ENCODE data around the gene OR5K4.

OR5K4 gene

GRCh38 chr3:98331329-98331728, 22.3 kb upstream of the OR5K4 start:
- no peak for DNase-seq (ENCODE audit: insufficient read length, low spot score)
- peak; percentile 50 for FAIRE-seq
- TF ChIP-seq TAF1 (IDR thresholded peaks at IDR 0.05; ENCODE audit: low read depth, low read length) (no peak), SPI1 (IDR thresholded peaks at IDR 0.05; ENCODE audit: low read depth, low read length) (no peak), POLR2AphosphoS5 (IDR thresholded peaks at IDR 0.05; ENCODE audit: low read depth, low read length) (no peak), POLR2A (IDR thresholded peaks at IDR 0.05; ENCODE audit: low read depth, low read length) (no peak), PAX5 (IDR thresholded peaks at IDR 0.05; ENCODE audit: insufficient read depth, low read length, severe bottlenecking) (no peak), POU2F2 (IDR thresholded peaks at IDR 0.05; ENCODE audit: low read depth, low read length) (no peak)

GRCh38 chr3:98333989-98334606, 19.6 kb upstream of the OR5K4 start:
- no peak for DNase-seq (ENCODE audit: insufficient read length, low spot score)
- no peak for FAIRE-seq
- TF ChIP-seq POLR2A (IDR thresholded peaks at IDR 0.05; ENCODE audit: low read depth, low read length) = no peak

- TF ChIP-seq POLR2A (IDR thresholded peaks at IDR 0.05; ENCODE audit: low read depth, low read length) = no peak
- TF ChIP-seq POU2F2 (IDR thresholded peaks at IDR 0.05; ENCODE audit: low read depth, low read length) = no peak
- TF ChIP-seq TAF1 (IDR thresholded peaks at IDR 0.05; ENCODE audit: low read depth, low read length) = no peak
- no peak for TF ChIP-seq SPI1 (IDR thresholded peaks at IDR 0.05; ENCODE audit: low read depth, low read length)
- TF ChIP-seq PAX5 (IDR thresholded peaks at IDR 0.05; ENCODE audit: insufficient read depth, low read length, severe bottlenecking) = no peak
- no peak for TF ChIP-seq POLR2AphosphoS5 (IDR thresholded peaks at IDR 0.05; ENCODE audit: low read depth, low read length)
- DNase-seq (ENCODE audit: insufficient read length, low spot score) (no peak), FAIRE-seq (no peak)
These were observed 14.6 kb upstream of the OR5K4 start for GRCh38 chr3:98339031-98339430.

GRCh38 chr3:98341758-98342157, 11.9 kb upstream of the OR5K4 start:
- no peak for TF ChIP-seq PAX5 (IDR thresholded peaks at IDR 0.05; ENCODE audit: insufficient read depth, low read length, severe bottlenecking)
- no peak for DNase-seq (ENCODE audit: insufficient read length, low spot score)
- FAIRE-seq = peak; percentile 16

GRCh38 chr3:98343647-98344507, 9.8 kb upstream of the OR5K4 start:
- TF ChIP-seq POLR2AphosphoS5 (IDR thresholded peaks at IDR 0.05; ENCODE audit: low read depth, low read length) (no peak), SPI1 (IDR thresholded peaks at IDR 0.05; ENCODE audit: low read depth, low read length) (no peak), TAF1 (IDR thresholded peaks at IDR 0.05; ENCODE audit: low read depth, low read length) (no peak), POU2F2 (IDR thresholded peaks at IDR 0.05; ENCODE audit: low read depth, low read length) (no peak), POLR2A (IDR thresholded peaks at IDR 0.05; ENCODE audit: low read depth, low read length) (no peak), PAX5 (IDR thresholded peaks at IDR 0.05; ENCODE audit: insufficient read depth, low read length, severe bottlenecking) (no peak)
- peak; percentile 85 for FAIRE-seq
- DNase-seq (ENCODE audit: insufficient read length, low spot score) = no peak

- TF ChIP-seq SPI1 (IDR thresholded peaks at IDR 0.05; ENCODE audit: low read depth, low read length) (no peak), PAX5 (IDR thresholded peaks at IDR 0.05; ENCODE audit: insufficient read depth, low read length, severe bottlenecking) (no peak), POLR2AphosphoS5 (IDR thresholded peaks at IDR 0.05; ENCODE audit: low read depth, low read length) (no peak), TAF1 (IDR thresholded peaks at IDR 0.05; ENCODE audit: low read depth, low read length) (no peak), POLR2A (IDR thresholded peaks at IDR 0.05; ENCODE audit: low read depth, low read length) (no peak)
- DNase-seq (ENCODE audit: insufficient read length, low spot score) (no peak), FAIRE-seq (no peak)
These were observed 3.6 kb upstream of the OR5K4 start for GRCh38 chr3:98350082-98350481.

- FAIRE-seq (no peak), DNase-seq (ENCODE audit: insufficient read length, low spot score) (no peak)
- no peak for TF ChIP-seq PAX5 (IDR thresholded peaks at IDR 0.05; ENCODE audit: insufficient read depth, low read length, severe bottlenecking)
- TF ChIP-seq POLR2AphosphoS5 (IDR thresholded peaks at IDR 0.05; ENCODE audit: low read depth, low read length) = no peak
- TF ChIP-seq SPI1 (IDR thresholded peaks at IDR 0.05; ENCODE audit: low read depth, low read length) = no peak
- no peak for TF ChIP-seq TAF1 (IDR thresholded peaks at IDR 0.05; ENCODE audit: low read depth, low read length)
- no peak for TF ChIP-seq POU2F2 (IDR thresholded peaks at IDR 0.05; ENCODE audit: low read depth, low read length)
These were observed 5.6 kb downstream of the OR5K4 start for GRCh38 chr3:98359250-98359649.

GRCh38 chr3:98359993-98360675, 6.5 kb downstream of the OR5K4 start:
- DNase-seq (ENCODE audit: insufficient read length, low spot score) = no peak
- TF ChIP-seq TAF1 (IDR thresholded peaks at IDR 0.05; ENCODE audit: low read depth, low read length) (no peak), POLR2AphosphoS5 (IDR thresholded peaks at IDR 0.05; ENCODE audit: low read depth, low read length) (no peak)
- peak; percentile 80 for FAIRE-seq

- FAIRE-seq = no peak
- no peak for TF ChIP-seq POU2F2 (IDR thresholded peaks at IDR 0.05; ENCODE audit: low read depth, low read length)
- no peak for TF ChIP-seq PAX5 (IDR thresholded peaks at IDR 0.05; ENCODE audit: insufficient read depth, low read length, severe bottlenecking)
- TF ChIP-seq SPI1 (IDR thresholded peaks at IDR 0.05; ENCODE audit: low read depth, low read length) = no peak
- no peak for TF ChIP-seq POLR2AphosphoS5 (IDR thresholded peaks at IDR 0.05; ENCODE audit: low read depth, low read length)
- TF ChIP-seq POLR2A (IDR thresholded peaks at IDR 0.05; ENCODE audit: low read depth, low read length) = no peak
- no peak for TF ChIP-seq TAF1 (IDR thresholded peaks at IDR 0.05; ENCODE audit: low read depth, low read length)
- DNase-seq (ENCODE audit: insufficient read length, low spot score) = no peak
These were observed 7.0 kb downstream of the OR5K4 start for GRCh38 chr3:98360681-98361080.

- TF ChIP-seq TAF1 (IDR thresholded peaks at IDR 0.05; ENCODE audit: low read depth, low read length) (no peak), PAX5 (IDR thresholded peaks at IDR 0.05; ENCODE audit: insufficient read depth, low read length, severe bottlenecking) (no peak), POU2F2 (IDR thresholded peaks at IDR 0.05; ENCODE audit: low read depth, low read length) (no peak), POLR2AphosphoS5 (IDR thresholded peaks at IDR 0.05; ENCODE audit: low read depth, low read length) (no peak), POLR2A (IDR thresholded peaks at IDR 0.05; ENCODE audit: low read depth, low read length) (no peak), SPI1 (IDR thresholded peaks at IDR 0.05; ENCODE audit: low read depth, low read length) (no peak)
- peak; percentile 23 for FAIRE-seq
- DNase-seq (ENCODE audit: insufficient read length, low spot score) = no peak
These were observed 7.6 kb downstream of the OR5K4 start for GRCh38 chr3:98361289-98361688.

All from GM12891 (cell line).